ENCODE results near the gene CD28.
A peak's percentile ranks its signal among the peaks of the same experiment; 100 is the strongest.

CD28 gene

GRCh38 chr2:203708846-203709396 lies 2.5 kb downstream of the CD28 start:
- no peak overlapping the region for H3K23ac ChIP-seq (ENCODE audit: low read length)
- H3K79me2 ChIP-seq (ENCODE audit: control insufficient read depth, insufficient read depth, low read length, poor library complexity), result no peaks in the 10 kb centered on the region
- no peaks in the 10 kb centered on the region for H3K27me3 ChIP-seq (ENCODE audit: insufficient read depth, low read length)
- H4K8ac ChIP-seq (ENCODE audit: low read depth, low read length), result no peak overlapping the region
- no peak overlapping the region for H2BK5ac ChIP-seq (ENCODE audit: low read depth, low read length, poor library complexity)
- H2BK12ac ChIP-seq (ENCODE audit: low read length), result no peak overlapping the region
- no peak overlapping the region for H2AFZ ChIP-seq (ENCODE audit: insufficient read depth, low read length, poor library complexity)
- no CpG with 5 or more reads among the region's 11 CpGs for WGBS (ENCODE audit: extremely low coverage, insufficient coverage, insufficient read length)
- no peak overlapping the region for H4K91ac ChIP-seq (ENCODE audit: low read depth, low read length)
- no peak overlapping the region for H3K14ac ChIP-seq (ENCODE audit: low read length)
- H3K4me2 ChIP-seq (ENCODE audit: low read length), result no peak overlapping the region
- no peak overlapping the region for H3K9ac ChIP-seq (ENCODE audit: low read length)
- no peak overlapping the region for H3K18ac ChIP-seq (ENCODE audit: low read length)
- no peaks in the 10 kb centered on the region for H3K36me3 ChIP-seq (ENCODE audit: control insufficient read depth in 1 of 2, insufficient read depth in 2 of 2, low read length in 2 of 2)
- H2AK5ac ChIP-seq (ENCODE audit: low read length), result no peak overlapping the region
- no peak overlapping the region for H3K4ac ChIP-seq (ENCODE audit: low read depth, low read length)
- no peaks in the 10 kb centered on the region for H3K79me1 ChIP-seq (ENCODE audit: low read length)
- H2BK120ac ChIP-seq (ENCODE audit: insufficient read depth, low read length, poor library complexity), result no peak overlapping the region
- H4K12ac ChIP-seq (ENCODE audit: low read depth, low read length), result no peak overlapping the region
- H3K4me1 ChIP-seq (ENCODE audit: control insufficient read depth in 1 of 2, insufficient read depth in 2 of 2, low read length in 2 of 2), result no peaks in the 10 kb centered on the region
- DNase-seq, result no peak
- H3K27ac ChIP-seq (ENCODE audit: low read depth, low read length), result no peak overlapping the region
- no peak overlapping the region for H3K4me3 ChIP-seq (ENCODE audit: low read depth, low read length)
- H3K9me3 ChIP-seq (ENCODE audit: insufficient read depth, low read depth, low read length), result no peaks in the 10 kb centered on the region

GRCh38 chr2:203709416-203710040 lies 3.1 kb downstream of the CD28 start:
- Histone ChIP-seq H3K4ac (ENCODE audit: low read depth, low read length) (no peak overlapping the region), H4K12ac (ENCODE audit: low read depth, low read length) (no peak overlapping the region), H2BK120ac (ENCODE audit: insufficient read depth, low read length, poor library complexity) (no peak overlapping the region), H3K27ac (ENCODE audit: low read depth, low read length) (no peak overlapping the region), H3K79me1 (ENCODE audit: low read length) (no peaks in the 10 kb centered on the region), H2BK5ac (ENCODE audit: low read depth, low read length, poor library complexity) (no peak overlapping the region), H3K79me2 (ENCODE audit: control insufficient read depth, insufficient read depth, low read length, poor library complexity) (no peaks in the 10 kb centered on the region), H4K8ac (ENCODE audit: low read depth, low read length) (no peak overlapping the region), H2BK12ac (ENCODE audit: low read length) (no peak overlapping the region), H3K23ac (ENCODE audit: low read length) (no peak overlapping the region), H3K9ac (ENCODE audit: low read length) (no peak overlapping the region), H3K4me3 (ENCODE audit: low read depth, low read length) (no peak overlapping the region), H3K14ac (ENCODE audit: low read length) (no peak overlapping the region), H3K36me3 (ENCODE audit: control insufficient read depth in 1 of 2, insufficient read depth in 2 of 2, low read length in 2 of 2) (no peaks in the 10 kb centered on the region), H3K4me1 (ENCODE audit: control insufficient read depth in 1 of 2, insufficient read depth in 2 of 2, low read length in 2 of 2) (no peaks in the 10 kb centered on the region), H4K91ac (ENCODE audit: low read depth, low read length) (no peak overlapping the region), H2AFZ (ENCODE audit: insufficient read depth, low read length, poor library complexity) (no peak overlapping the region), H3K9me3 (ENCODE audit: insufficient read depth, low read depth, low read length) (no peaks in the 10 kb centered on the region), H2AK5ac (ENCODE audit: low read length) (no peak overlapping the region), H3K4me2 (ENCODE audit: low read length) (no peak overlapping the region), H3K27me3 (ENCODE audit: insufficient read depth, low read length) (no peaks in the 10 kb centered on the region), H3K18ac (ENCODE audit: low read length) (no peak overlapping the region)
- no CpG with 5 or more reads among the region's 3 CpGs for WGBS (ENCODE audit: extremely low coverage, insufficient coverage, insufficient read length)
- peak in 1 of 2 donors; percentile 18 for DNase-seq

GRCh38 chr2:203710226-203710625 lies 3.8 kb downstream of the CD28 start:
- H3K4me2 ChIP-seq (ENCODE audit: low read length), result no peak overlapping the region
- no peaks in the 10 kb centered on the region for H3K27me3 ChIP-seq (ENCODE audit: insufficient read depth, low read length)
- H3K9me3 ChIP-seq (ENCODE audit: insufficient read depth, low read depth, low read length), result no peaks in the 10 kb centered on the region
- H3K79me1 ChIP-seq (ENCODE audit: low read length), result no peaks in the 10 kb centered on the region
- H4K12ac ChIP-seq (ENCODE audit: low read depth, low read length), result no peak overlapping the region
- H2BK12ac ChIP-seq (ENCODE audit: low read length), result no peak overlapping the region
- no peak overlapping the region for H4K91ac ChIP-seq (ENCODE audit: low read depth, low read length)
- no peak overlapping the region for H2BK120ac ChIP-seq (ENCODE audit: insufficient read depth, low read length, poor library complexity)
- H3K18ac ChIP-seq (ENCODE audit: low read length), result no peak overlapping the region
- H3K9ac ChIP-seq (ENCODE audit: low read length), result no peak overlapping the region
- WGBS (ENCODE audit: extremely low coverage, insufficient coverage, insufficient read length), result no CpG with 5 or more reads among the region's 4 CpGs
- no peaks in the 10 kb centered on the region for H3K4me1 ChIP-seq (ENCODE audit: control insufficient read depth in 1 of 2, insufficient read depth in 2 of 2, low read length in 2 of 2)
- H3K36me3 ChIP-seq (ENCODE audit: control insufficient read depth in 1 of 2, insufficient read depth in 2 of 2, low read length in 2 of 2), result no peaks in the 10 kb centered on the region
- no peak overlapping the region for H3K14ac ChIP-seq (ENCODE audit: low read length)
- no peak overlapping the region for H2AK5ac ChIP-seq (ENCODE audit: low read length)
- no peak overlapping the region for H4K8ac ChIP-seq (ENCODE audit: low read depth, low read length)
- no peak for DNase-seq
- no peaks in the 10 kb centered on the region for H3K79me2 ChIP-seq (ENCODE audit: control insufficient read depth, insufficient read depth, low read length, poor library complexity)
- H2AFZ ChIP-seq (ENCODE audit: insufficient read depth, low read length, poor library complexity), result no peak overlapping the region
- H3K4me3 ChIP-seq (ENCODE audit: low read depth, low read length), result no peak overlapping the region
- H3K27ac ChIP-seq (ENCODE audit: low read depth, low read length), result no peak overlapping the region
- no peak overlapping the region for H2BK5ac ChIP-seq (ENCODE audit: low read depth, low read length, poor library complexity)
- no peak overlapping the region for H3K23ac ChIP-seq (ENCODE audit: low read length)
- H3K4ac ChIP-seq (ENCODE audit: low read depth, low read length), result no peak overlapping the region

GRCh38 chr2:203710952-203711351 lies 4.5 kb downstream of the CD28 start:
- no peak overlapping the region for H3K18ac ChIP-seq (ENCODE audit: low read length)
- no peak overlapping the region for H3K27ac ChIP-seq (ENCODE audit: low read depth, low read length)
- H2BK5ac ChIP-seq (ENCODE audit: low read depth, low read length, poor library complexity), result no peak overlapping the region
- H3K9ac ChIP-seq (ENCODE audit: low read length), result no peak overlapping the region
- DNase-seq, result no peak
- no peak overlapping the region for H3K14ac ChIP-seq (ENCODE audit: low read length)
- H3K4ac ChIP-seq (ENCODE audit: low read depth, low read length), result no peak overlapping the region
- no peak overlapping the region for H2BK120ac ChIP-seq (ENCODE audit: insufficient read depth, low read length, poor library complexity)
- no peaks in the 10 kb centered on the region for H3K79me1 ChIP-seq (ENCODE audit: low read length)
- no peak overlapping the region for H2BK12ac ChIP-seq (ENCODE audit: low read length)
- H4K91ac ChIP-seq (ENCODE audit: low read depth, low read length), result no peak overlapping the region
- no peak overlapping the region for H4K12ac ChIP-seq (ENCODE audit: low read depth, low read length)
- no peaks in the 10 kb centered on the region for H3K27me3 ChIP-seq (ENCODE audit: insufficient read depth, low read length)
- H3K4me1 ChIP-seq (ENCODE audit: control insufficient read depth in 1 of 2, insufficient read depth in 2 of 2, low read length in 2 of 2), result no peaks in the 10 kb centered on the region
- no peak overlapping the region for H2AK5ac ChIP-seq (ENCODE audit: low read length)
- no peak overlapping the region for H3K4me3 ChIP-seq (ENCODE audit: low read depth, low read length)
- no peaks in the 10 kb centered on the region for H3K79me2 ChIP-seq (ENCODE audit: control insufficient read depth, insufficient read depth, low read length, poor library complexity)
- no peak overlapping the region for H2AFZ ChIP-seq (ENCODE audit: insufficient read depth, low read length, poor library complexity)
- no CpG with 5 or more reads among the region's 2 CpGs for WGBS (ENCODE audit: extremely low coverage, insufficient coverage, insufficient read length)
- no peak overlapping the region for H4K8ac ChIP-seq (ENCODE audit: low read depth, low read length)
- no peak overlapping the region for H3K4me2 ChIP-seq (ENCODE audit: low read length)
- no peak overlapping the region for H3K23ac ChIP-seq (ENCODE audit: low read length)
- no peaks in the 10 kb centered on the region for H3K9me3 ChIP-seq (ENCODE audit: insufficient read depth, low read depth, low read length)
- no peaks in the 10 kb centered on the region for H3K36me3 ChIP-seq (ENCODE audit: control insufficient read depth in 1 of 2, insufficient read depth in 2 of 2, low read length in 2 of 2)

Measured in trophoblast cell (in vitro differentiated cells and primary cell).